GM20000 (cell line): ENCODE measurements around the gene CHST15.

ENCODE experiments used
- DNase-seq: peaks from one replicate; pipeline ENCODE4 v3.0.0; 2012; ENCODE audit warnings: low spot score
- TF ChIP-seq, protein P1 (sequence below): IDR thresholded peaks from 2 replicates; pipeline ENCODE4 v1.5.1; 2012; ENCODE audit warnings: mild to moderate bottlenecking, control low read depth; ENCODE audit errors: extremely low read depth, missing control alignments

CHST15 gene

GRCh38 chr10:124072106-124072505, 21.3 kb downstream of the CHST15 start:
- no peak for DNase-seq

DNA sequence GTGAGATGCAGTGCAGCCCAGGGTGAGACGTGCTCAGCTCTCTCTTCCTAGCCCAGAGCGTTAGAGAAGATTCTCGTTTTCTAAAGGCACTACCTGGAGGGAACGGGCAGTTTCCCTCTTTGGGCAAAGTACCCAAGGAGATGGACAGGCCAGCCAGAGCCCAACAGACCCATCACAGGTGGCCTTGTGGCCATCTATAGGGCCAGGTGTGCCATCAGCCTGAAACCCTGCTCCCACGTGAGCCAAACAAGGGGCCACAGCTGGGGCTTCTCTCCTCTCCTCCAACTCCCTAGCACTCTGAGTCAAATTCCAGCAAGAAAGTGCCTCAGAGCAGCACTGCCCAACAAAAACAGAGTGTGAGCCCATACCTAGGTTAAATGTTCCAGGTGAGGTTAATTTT, 22.3 kb downstream of the CHST15 start:
- DNase-seq, result no peak
- TF ChIP-seq, protein P1, sequence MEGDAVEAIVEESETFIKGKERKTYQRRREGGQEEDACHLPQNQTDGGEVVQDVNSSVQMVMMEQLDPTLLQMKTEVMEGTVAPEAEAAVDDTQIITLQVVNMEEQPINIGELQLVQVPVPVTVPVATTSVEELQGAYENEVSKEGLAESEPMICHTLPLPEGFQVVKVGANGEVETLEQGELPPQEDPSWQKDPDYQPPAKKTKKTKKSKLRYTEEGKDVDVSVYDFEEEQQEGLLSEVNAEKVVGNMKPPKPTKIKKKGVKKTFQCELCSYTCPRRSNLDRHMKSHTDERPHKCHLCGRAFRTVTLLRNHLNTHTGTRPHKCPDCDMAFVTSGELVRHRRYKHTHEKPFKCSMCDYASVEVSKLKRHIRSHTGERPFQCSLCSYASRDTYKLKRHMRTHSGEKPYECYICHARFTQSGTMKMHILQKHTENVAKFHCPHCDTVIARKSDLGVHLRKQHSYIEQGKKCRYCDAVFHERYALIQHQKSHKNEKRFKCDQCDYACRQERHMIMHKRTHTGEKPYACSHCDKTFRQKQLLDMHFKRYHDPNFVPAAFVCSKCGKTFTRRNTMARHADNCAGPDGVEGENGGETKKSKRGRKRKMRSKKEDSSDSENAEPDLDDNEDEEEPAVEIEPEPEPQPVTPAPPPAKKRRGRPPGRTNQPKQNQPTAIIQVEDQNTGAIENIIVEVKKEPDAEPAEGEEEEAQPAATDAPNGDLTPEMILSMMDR, result no peak

More at GRCh38 chr10:124072106-124072505, 21.3 kb downstream of the CHST15 start:
- TF ChIP-seq, protein P1, result no peak

DNA sequence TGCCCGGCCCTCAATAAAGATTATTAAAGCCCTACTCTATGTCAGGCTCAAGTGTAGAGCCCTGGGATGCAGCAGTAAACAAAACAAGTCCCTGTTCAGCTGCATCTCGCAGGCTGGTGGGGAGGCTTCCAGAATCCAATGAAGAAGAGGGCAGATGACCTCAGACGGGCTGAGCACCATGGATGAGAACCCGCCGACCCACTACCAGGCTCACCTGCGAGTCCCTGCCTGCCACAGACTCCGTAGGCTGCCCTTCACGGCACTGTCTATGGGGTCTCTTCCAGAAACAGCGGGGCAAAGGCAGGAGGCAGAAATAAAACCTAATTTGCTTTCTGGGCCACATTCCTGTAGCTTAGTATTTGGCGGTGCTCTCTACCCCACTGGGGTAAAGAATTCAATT, 22.7 kb downstream of the CHST15 start:
- DNase-seq, result no peak
- TF ChIP-seq, protein P1, result no peak

- no peak for DNase-seq
Observed at GRCh38 chr10:124069341-124070264, 23.8 kb downstream of the CHST15 start.

DNA sequence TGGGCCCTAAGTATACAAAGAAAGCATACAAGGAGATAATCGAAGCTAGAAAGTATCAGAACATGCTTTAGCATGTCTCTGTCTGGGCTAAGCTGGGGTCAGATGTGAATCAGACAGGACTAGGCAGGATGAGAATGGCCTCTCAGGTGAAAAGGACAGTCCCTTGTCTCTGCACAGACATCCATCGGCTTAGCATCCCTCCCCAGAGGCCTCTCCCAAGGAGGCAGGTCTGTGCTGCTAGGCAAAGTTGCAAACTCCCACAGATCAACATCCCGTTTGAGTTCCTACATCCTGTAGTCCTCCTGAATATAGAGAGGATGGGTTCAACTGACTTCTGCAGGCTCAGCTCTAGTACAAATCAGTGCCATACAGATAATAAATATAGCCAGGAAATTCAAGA, 24.5 kb downstream of the CHST15 start:
- TF ChIP-seq, protein P1, result no peak
- no peak for DNase-seq

More at GRCh38 chr10:124069341-124070264, 23.8 kb downstream of the CHST15 start:
- TF ChIP-seq, protein P1, result no peak

DNA sequence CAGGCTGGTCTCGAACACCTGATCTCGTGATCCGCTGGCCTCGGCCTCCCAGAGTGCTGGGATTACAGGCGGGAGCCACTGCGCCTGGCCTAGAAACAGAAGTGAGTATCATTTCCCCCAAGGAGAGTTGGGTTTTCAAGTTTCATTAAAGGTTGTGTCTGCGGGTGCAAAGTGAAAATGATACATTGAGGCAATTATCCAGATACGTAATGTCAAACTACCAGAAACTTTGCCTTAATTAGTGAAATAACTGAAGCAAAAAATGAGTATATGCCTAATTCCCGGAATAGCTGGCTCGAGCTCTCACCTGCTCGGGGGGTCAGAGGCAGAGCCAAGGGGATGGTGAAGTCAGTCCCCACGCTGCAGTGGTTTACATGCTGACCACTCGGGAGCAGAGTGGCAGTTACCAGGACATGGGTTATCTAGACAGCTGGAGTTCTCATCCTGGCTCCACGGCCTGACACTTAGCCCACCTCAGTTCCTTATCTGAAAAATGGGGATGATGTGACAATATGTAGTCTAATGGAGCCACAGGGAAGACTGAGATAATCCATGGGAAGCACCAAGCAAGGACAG, 25.5 kb downstream of the CHST15 start:
- TF ChIP-seq, protein P1, result no peak
- DNase-seq, result no peak
